G401 (cell line): ENCODE measurements around the gene OXCT1. TPM values are rescaled to one million over a fixed set of nuclear protein-coding genes. Genes with fewer than 3 reads are reported as not detected.
"Not testable (repeated sequence)": the region's sequence is repeated elsewhere in the genome, so short reads cannot be mapped to it uniquely, and the experiment has no call there.

ENCODE experiments used
- DNase-seq: peaks from one replicate; pipeline ENCODE4 v3.0.0-alpha.2; 2015; ENCODE audit warnings: low spot score
- in situ Hi-C: cut with HindIII; loops from 2 replicates; pipeline ENCODE4 v1.10.0; 2016; ENCODE audit warnings: low sequenced_read_pairs, mixed read lengths
- total RNA-seq: library from RNA; depleted of rRNA; stranded (reverse); fragments of >200 nt; shearing (Covaris generic); gene quantifications from 2 replicates; pipeline ENCODE4 v1.2.3, GENCODE V29; 2014

The OXCT1 gene
- total RNA-seq, 1 experiment from 2014 or later: 4.0 TPM

- in situ Hi-C loops: no loop called here
Measured at GRCh38 chr5:41837793-41838192, 32.4 kb downstream of the OXCT1 start.

GRCh38 chr5:41835645-41836044, 34.6 kb downstream of the OXCT1 start:
- in situ Hi-C loops: no loop called here
- peak; percentile 76 for DNase-seq

More at GRCh38 chr5:41837793-41838192, 32.4 kb downstream of the OXCT1 start:
- no peak for DNase-seq

DNA sequence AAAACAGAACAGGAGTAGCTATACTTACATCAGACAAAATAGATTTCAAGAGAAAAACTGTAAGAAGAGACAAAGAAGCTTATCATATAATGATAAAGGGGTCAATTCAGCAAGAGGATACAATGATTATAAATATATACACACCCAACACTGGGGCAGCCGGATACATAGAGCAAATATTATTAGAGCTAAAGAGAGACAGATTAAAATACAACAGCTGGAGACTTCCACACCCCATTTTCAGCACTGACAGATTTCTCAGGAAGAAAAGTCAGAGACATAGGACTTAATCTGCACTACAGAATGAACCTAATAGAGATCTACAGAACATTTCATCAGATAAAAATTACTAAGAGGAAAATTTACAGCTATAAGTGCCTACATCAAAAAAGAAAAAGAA, 35.7 kb downstream of the OXCT1 start:
- DNase-seq: no peak
- in situ Hi-C loops: no loop called here

- no peak for DNase-seq
- in situ Hi-C loops: no loop called here
Measured at GRCh38 chr5:41832430-41832829, 37.8 kb downstream of the OXCT1 start.

DNA sequence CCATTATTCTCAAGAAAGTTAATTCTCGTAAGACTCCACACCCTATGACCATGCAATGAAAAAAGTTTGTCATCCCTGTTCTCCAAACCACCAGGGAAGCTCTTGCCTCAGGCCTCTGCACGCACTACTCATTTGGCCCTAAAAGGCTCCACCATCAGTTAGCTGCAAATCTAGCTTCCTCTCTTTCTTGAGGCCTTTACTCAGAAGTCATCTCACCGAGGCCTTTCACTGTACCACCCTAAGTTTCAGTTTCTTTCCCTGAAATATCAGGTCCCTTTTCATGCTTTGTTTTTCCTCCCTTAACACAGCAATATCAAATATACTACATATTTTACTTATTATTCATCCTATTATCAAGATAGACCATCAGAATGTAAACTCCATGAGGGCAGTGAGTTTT, 39.1 kb downstream of the OXCT1 start:
- in situ Hi-C loops: no loop called here
- DNase-seq: no peak

DNA sequence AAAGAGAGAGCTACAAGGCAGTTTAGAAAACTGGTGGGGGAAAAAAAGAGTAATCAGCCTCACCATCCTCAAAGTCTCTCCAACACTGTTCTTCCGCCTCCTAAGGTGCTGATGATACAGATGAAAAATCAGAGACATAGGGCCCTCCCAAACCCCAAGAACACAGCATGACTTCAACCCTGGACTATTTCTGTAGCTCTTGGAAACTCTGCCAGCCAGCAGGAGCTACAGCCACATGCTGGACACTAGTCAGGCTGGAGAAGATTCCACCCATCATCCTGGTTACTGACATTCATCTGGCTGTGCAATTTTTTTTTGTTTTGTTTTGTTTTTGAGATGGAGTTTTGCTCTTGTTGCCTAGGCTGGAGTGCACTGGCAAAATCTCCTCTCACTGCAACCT, 42.4 kb downstream of the OXCT1 start:
- in situ Hi-C loops: no loop called here
- DNase-seq: no peak

DNA sequence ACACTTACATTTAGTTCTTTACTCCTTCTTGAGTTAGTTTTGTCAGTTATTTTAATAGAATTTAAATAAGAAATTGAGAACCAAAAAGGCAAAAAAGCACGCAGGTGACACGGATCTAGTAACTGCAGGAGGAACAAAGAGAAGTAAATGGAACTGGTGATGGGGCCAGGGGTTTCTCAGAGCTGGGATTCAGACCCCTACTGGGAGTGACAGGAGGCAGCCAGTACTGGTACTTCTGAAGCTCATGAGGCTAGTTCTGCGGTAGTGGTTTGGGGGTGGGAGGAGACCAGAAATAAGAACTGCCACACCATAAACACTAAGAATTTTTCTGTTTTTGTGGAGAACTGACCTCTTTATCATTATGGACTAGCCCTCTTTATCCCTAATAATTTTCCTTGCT, 48.2 kb downstream of the OXCT1 start:
- in situ Hi-C loops: no loop called here
- DNase-seq: no peak

GRCh38 chr5:41821051-41821450, 49.2 kb downstream of the OXCT1 start:
- in situ Hi-C loops: no loop called here
- DNase-seq: no peak

GRCh38 chr5:41820150-41820549, 50.1 kb downstream of the OXCT1 start:
- in situ Hi-C loops: no loop called here
- no peak for DNase-seq

DNA sequence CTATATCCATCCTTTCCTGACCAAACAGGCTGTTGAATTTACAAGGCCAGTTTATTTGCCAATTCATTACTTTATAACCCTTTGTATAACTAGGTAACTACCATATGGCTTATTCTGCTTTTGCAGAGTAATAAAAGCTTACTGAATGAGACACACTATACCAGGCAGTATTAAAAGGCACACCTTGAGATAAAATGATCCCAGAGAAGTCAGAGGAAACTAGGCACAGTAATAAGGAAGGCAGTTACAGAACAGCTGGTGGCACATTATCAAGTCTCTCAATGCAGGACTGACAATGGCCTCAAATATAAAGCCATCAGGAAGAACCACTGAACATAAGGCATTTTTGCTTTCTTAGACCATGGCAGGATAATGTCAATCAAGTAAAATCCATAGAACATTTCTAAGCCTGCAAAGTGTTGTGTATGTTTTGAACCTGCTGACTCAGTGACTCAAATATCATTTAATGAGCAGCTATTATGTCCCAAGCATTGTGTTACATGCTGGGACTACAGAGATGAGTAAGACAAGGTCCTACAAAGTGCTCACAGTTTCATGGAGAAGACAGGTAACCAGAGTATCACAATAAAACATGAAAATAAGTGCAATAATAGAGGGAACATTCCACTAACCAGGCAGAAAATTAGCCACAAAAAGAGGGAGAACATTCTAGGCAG, 52.5 kb downstream of the OXCT1 start:
- no peak for DNase-seq
- in situ Hi-C loops: no loop called here

DNA sequence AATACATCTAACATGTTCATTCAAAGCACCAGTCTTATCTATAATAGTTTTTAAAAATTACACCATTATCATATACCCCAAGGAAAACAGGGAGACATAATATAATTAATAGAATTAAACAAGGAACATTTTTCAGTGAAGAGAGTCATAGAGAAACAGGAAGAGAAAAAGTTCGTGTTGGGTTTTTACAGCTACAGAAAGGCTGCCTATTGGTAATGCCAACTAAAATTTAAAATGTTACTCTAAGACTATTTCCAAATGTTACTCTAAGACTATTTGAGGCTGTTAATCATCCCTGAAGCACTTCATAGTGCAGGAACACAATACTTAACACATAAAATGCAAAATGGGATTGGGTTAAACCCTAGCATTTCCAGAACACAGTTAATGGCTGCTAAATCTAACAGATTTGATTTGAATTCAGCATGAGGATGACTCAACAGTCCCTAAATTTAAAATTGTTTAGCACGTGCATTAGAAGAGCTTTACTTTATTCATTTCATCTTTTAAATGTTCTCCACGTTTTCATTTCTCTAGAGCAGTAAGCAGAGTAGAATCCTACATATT, 54.5 kb downstream of the OXCT1 start:
- DNase-seq: no peak
- in situ Hi-C loops: no loop called here

GRCh38 chr5:41815261-41815660, 55.0 kb downstream of the OXCT1 start:
- in situ Hi-C loops: no loop called here
- DNase-seq: no peak

DNA sequence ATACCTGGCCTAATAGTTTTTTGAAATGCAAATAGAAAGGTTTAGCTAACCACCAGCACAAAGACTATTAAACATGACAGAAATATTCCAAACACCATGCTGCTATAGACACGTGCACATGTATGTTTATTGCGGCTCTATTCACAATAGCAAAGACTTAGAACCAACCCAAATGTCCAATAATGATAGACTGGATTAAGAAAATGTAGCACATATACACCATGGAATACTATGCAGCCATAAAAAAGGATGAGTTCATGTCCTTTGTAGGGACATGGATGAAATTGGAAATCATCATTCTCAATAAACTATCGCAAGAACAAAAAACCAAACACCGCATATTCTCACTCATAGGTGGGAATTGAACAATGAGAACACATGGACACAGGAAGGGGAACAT, 55.9 kb downstream of the OXCT1 start:
- DNase-seq, in situ Hi-C loops: not testable (repeated sequence)

GRCh38 chr5:41812156-41812555, 58.1 kb downstream of the OXCT1 start:
- DNase-seq: no peak
- in situ Hi-C loops: no loop called here

DNA sequence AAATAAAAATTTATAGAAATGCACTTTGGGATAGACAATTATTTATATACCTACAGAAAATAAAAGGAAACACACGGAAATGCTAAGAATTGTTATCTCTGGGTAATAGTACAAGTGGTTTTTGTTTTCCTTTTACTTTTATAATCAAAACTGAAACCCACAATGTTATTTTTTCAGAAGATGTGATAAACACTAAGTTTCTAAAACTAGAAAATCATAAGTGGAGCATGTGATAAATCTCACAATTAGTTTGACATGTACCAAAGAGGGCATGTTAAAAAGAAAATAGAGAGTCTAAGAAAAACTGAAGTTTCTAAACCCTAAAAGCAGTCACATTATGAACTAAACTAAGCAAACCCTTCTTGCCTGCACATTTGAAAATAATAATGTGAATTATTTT, 61.1 kb downstream of the OXCT1 start:
- in situ Hi-C loops: no loop called here

GRCh38 chr5:41808294-41808693, 61.9 kb downstream of the OXCT1 start:
- no peak for DNase-seq
- in situ Hi-C loops: no loop called here

More for the DNA sequence above, 61.1 kb downstream of the OXCT1 start:
- DNase-seq: no peak

DNA sequence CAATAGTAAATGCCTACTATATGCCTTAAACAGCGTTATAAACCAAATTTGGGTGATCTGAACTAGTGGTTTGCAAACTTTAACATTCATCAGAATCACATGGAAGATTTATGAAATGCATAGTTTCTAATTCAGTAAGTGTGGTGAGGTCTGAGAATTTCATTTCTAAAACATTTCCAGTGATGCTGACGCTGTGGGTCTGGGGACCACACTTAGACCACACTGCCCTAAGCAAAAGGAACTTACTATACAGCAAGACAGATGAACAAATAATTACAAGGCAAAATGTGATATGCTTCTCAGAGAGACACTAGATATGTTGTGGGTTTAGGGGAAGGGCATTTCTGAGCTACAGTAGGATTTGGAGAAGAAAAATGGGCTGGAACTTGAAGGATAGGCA, 72.6 kb downstream of the OXCT1 start:
- in situ Hi-C loops: no loop called here
- DNase-seq: no peak

- in situ Hi-C loops: no loop called here
Measured at GRCh38 chr5:41796061-41796460, 74.2 kb downstream of the OXCT1 start.

DNA sequence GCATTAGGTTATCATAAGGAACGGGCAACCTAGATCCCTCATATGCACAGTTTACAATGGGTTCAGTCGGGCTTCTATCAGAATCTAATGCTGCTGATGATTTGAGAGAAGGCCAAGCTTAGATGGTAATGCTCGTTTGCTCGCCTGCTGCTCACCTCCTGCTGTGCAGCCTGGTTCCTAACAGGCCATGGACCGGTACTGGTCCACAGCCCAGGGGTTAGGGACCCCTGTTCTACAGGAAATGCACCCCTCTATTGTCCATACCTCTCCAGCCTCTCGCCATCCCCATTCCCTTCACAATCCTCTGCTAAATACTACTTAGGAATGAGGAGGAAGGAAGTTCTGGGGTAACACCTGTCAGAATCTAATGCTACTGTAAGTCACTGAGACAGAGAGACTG, 75.1 kb downstream of the OXCT1 start:
- in situ Hi-C loops: no loop called here
- DNase-seq: no peak

More at GRCh38 chr5:41796061-41796460, 74.2 kb downstream of the OXCT1 start:
- no peak for DNase-seq

DNA sequence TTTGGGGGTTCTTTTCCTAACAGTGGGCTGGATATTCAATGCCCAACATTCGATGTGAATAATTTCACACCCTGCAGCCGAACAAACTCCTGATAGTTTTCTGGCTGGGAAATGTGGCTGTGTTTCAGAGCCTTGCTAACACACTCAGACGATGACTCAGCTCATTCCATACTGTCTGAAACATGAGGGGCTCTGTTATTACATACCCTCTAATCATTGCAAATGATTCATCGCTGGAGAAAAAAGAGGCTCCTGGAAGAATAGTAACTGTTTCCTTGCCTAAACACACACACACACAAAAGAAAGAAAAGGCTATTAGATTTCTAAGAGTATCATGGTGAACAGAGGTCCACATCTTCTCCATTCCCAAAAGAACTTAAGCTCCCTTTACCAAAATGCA, 75.8 kb downstream of the OXCT1 start:
- no peak for DNase-seq

GRCh38 chr5:41793141-41793770, 77.0 kb downstream of the OXCT1 start:
- no peak for DNase-seq
- in situ Hi-C loops: no loop called here

More for the DNA sequence above, 75.8 kb downstream of the OXCT1 start:
- in situ Hi-C loops: no loop called here
